ENCODE results near the gene UBAC2. TPM values are rescaled to one million over a fixed set of nuclear protein-coding genes. Genes with fewer than 3 reads are reported as not detected.

UBAC2 gene
- total RNA-seq, 4 donors from 2014 or later: 54.4 to 65.9 (median 59.5) TPM

DNA sequence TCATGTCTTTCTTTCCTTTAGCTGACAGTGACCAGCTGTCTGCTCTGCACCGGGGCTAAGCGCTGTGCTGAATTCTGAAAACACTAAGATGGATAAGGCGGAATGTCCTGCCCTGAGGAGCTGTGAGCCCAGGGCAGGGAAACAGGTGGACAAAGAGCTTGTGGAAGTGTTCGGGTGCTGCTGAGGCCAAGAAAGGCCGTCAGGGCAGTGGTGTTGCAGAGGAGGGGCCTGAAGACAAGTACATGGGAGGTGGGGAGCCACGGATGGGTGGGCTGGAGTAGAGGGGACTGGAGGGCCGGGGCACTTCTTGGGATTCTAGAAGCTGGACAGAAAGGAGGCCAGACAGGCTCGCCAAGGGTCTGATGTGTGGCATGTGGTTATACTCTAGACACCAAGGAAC lies 172.8 kb downstream of the UBAC2 start:
- Histone ChIP-seq H3K27me3 (no peaks in the 10 kb centered on the region), H3K36me3 (no peaks in the 10 kb centered on the region), H3K4me3 (no peak overlapping the region), H3K9me3 (no peaks in the 10 kb centered on the region), H3K27ac (no peak overlapping the region), H3K4me1 (no peaks in the 10 kb centered on the region)
- intact Hi-C loops (cut with DNase I; ENCODE audit: low total_unique reads): no loop called here
- TF ChIP-seq POLR2A (IDR thresholded peaks at IDR 0.05): no peak
- TF ChIP-seq, protein P1, sequence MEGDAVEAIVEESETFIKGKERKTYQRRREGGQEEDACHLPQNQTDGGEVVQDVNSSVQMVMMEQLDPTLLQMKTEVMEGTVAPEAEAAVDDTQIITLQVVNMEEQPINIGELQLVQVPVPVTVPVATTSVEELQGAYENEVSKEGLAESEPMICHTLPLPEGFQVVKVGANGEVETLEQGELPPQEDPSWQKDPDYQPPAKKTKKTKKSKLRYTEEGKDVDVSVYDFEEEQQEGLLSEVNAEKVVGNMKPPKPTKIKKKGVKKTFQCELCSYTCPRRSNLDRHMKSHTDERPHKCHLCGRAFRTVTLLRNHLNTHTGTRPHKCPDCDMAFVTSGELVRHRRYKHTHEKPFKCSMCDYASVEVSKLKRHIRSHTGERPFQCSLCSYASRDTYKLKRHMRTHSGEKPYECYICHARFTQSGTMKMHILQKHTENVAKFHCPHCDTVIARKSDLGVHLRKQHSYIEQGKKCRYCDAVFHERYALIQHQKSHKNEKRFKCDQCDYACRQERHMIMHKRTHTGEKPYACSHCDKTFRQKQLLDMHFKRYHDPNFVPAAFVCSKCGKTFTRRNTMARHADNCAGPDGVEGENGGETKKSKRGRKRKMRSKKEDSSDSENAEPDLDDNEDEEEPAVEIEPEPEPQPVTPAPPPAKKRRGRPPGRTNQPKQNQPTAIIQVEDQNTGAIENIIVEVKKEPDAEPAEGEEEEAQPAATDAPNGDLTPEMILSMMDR (IDR thresholded peaks at IDR 0.05): no peak
- no peak for DNase-seq

GRCh38 chr13:99374169-99374991 lies 173.7 kb downstream of the UBAC2 start:
- intact Hi-C loops (cut with DNase I; ENCODE audit: low total_unique reads): no loop called here
- no peak overlapping the region for H3K4me3 ChIP-seq
- TF ChIP-seq, protein P1 (IDR thresholded peaks at IDR 0.05): no peak
- TF ChIP-seq POLR2A (IDR thresholded peaks at IDR 0.05): no peak
- no peaks in the 10 kb centered on the region for H3K27me3 ChIP-seq
- no peaks in the 10 kb centered on the region for H3K9me3 ChIP-seq
- DNase-seq: no peak
- H3K27ac ChIP-seq: no peak overlapping the region
- H3K4me1 ChIP-seq: no peaks in the 10 kb centered on the region
- no peaks in the 10 kb centered on the region for H3K36me3 ChIP-seq

DNA sequence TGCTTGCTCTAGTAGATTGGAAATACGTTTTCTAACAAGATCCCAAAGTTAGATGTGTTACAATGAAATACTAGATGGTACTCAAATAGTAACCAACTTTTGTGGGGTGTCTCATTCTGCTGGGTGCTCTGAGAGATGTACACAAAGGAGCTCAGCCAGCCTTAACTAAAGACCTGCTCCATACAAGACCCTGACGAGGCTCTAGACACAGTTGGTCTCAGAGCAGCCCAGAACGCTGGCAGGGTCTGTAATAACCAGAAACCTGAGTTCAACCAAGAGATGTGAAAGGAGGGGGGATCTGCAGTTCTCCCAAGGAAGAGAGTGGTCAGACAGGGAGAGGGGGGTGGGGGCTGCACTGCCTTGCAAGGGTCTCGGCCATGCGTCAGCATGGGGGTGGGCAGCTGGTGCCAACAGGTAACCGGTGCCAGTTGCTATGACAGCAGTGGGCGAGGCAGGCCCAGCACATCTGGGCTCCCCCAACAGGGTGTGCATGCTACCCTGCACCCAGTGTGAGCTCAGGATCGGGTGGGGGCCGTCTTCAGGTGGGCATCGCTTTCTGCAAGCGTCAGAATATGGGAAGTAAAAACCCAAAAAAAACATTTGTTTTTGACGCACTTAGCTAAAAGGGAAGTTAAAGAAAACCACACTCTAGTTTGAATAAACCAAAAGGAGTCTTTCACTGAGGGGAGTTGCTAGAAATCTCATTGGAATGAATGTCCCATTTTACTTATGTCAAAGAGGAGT lies 174.5 kb downstream of the UBAC2 start:
- Histone ChIP-seq H3K4me1 (no peaks in the 10 kb centered on the region), H3K27me3 (no peaks in the 10 kb centered on the region), H3K9me3 (no peaks in the 10 kb centered on the region), H3K36me3 (no peaks in the 10 kb centered on the region), H3K4me3 (no peak overlapping the region), H3K27ac (no peak overlapping the region)
- no peak for DNase-seq
- intact Hi-C loops (cut with DNase I; ENCODE audit: low total_unique reads): no loop called here
- no peak for TF ChIP-seq POLR2A (IDR thresholded peaks at IDR 0.05)
- TF ChIP-seq, protein P1 (IDR thresholded peaks at IDR 0.05): no peak

- Histone ChIP-seq H3K36me3 (no peaks in the 10 kb centered on the region), H3K27me3 (no peaks in the 10 kb centered on the region), H3K4me3 (no peak overlapping the region), H3K4me1 (no peaks in the 10 kb centered on the region), H3K27ac (no peak overlapping the region), H3K9me3 (no peaks in the 10 kb centered on the region)
- intact Hi-C loops (cut with DNase I; ENCODE audit: low total_unique reads): no loop called here
- no peak for TF ChIP-seq POLR2A (IDR thresholded peaks at IDR 0.05)
- TF ChIP-seq, protein P1 (IDR thresholded peaks at IDR 0.05): no peak
- DNase-seq: no peak
Measured at GRCh38 chr13:99375738-99376080, 175.1 kb downstream of the UBAC2 start.

DNA sequence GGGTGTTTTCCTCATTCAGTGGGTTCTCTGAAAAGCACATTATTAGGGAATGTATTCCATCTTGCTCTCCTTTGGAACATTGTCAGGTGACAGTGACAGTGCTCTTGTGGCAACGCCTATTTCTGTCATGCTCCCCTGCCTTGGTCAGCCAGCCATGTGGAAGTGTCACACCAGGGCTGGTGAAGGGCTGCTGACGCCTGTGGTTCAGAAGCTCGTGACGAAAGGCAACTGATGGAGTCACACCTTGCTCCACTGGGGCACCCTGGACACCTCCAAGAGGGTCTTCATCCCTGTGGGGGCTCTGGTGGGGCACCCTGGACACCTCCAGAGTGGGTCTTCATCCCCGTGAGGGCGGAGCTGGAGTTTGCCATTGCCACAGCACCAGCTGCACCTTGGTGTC lies 175.5 kb downstream of the UBAC2 start:
- no peaks in the 10 kb centered on the region for H3K9me3 ChIP-seq
- H3K27ac ChIP-seq: no peak overlapping the region
- H3K4me1 ChIP-seq: no peaks in the 10 kb centered on the region
- no peak overlapping the region for H3K4me3 ChIP-seq
- intact Hi-C loops (cut with DNase I; ENCODE audit: low total_unique reads): no loop called here
- no peak for DNase-seq
- no peaks in the 10 kb centered on the region for H3K36me3 ChIP-seq
- H3K27me3 ChIP-seq: no peaks in the 10 kb centered on the region
- TF ChIP-seq POLR2A (IDR thresholded peaks at IDR 0.05): no peak
- TF ChIP-seq, protein P1 (IDR thresholded peaks at IDR 0.05): no peak

Measured in uterus (tissue), 4 donors.